Esophagus squamous epithelium (tissue), 4 donors: Measurements from ENCODE around the gene EYS.

ENCODE experiments used
- POLR2A ChIP-seq, 4 donors: fragments of 450-650 bp; IDR thresholded peaks; one replicate each; pipeline ENCODE4 v1.6.1; 2017; ENCODE audit warnings: antibody characterized with exemption in 4 of 4, mild to moderate bottlenecking in 4 of 4, moderate library complexity in 3 of 4
- TF ChIP-seq, protein P1 (sequence below), 6 experiments: fragments of 450-650 bp in 4 of 6; fragments of 200-600 bp in 2 of 6; sonication (generic) in 2 of 6; IDR thresholded peaks; one replicate each; pipeline ENCODE4 v1.5.1; 2016 to 2019; ENCODE audit warnings: antibody characterized with exemption in 6 of 6, mild to moderate bottlenecking in 4 of 6, moderate library complexity in 4 of 6

DNA sequence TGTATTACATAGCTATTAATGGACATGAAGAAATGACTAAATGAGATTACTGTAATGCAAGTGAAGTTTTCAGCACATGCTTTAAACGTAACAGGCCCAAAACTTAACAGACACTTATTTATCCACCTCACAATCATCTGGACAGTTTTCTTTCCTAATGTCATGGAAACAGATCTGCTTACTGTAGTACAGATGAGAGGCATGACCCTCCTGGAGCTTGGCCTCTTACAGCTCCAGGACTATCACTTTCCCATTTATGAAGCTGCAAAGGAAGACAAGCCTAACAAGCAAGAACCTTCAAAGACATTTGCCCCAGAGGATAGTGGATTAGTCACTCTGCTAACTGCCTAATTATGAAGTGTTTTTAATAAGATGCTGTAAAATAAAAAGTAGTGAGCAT is 1652.2 kb downstream of the EYS start:
- TF ChIP-seq POLR2A (IDR thresholded peaks at IDR 0.05): no peak
- TF ChIP-seq, protein P1, sequence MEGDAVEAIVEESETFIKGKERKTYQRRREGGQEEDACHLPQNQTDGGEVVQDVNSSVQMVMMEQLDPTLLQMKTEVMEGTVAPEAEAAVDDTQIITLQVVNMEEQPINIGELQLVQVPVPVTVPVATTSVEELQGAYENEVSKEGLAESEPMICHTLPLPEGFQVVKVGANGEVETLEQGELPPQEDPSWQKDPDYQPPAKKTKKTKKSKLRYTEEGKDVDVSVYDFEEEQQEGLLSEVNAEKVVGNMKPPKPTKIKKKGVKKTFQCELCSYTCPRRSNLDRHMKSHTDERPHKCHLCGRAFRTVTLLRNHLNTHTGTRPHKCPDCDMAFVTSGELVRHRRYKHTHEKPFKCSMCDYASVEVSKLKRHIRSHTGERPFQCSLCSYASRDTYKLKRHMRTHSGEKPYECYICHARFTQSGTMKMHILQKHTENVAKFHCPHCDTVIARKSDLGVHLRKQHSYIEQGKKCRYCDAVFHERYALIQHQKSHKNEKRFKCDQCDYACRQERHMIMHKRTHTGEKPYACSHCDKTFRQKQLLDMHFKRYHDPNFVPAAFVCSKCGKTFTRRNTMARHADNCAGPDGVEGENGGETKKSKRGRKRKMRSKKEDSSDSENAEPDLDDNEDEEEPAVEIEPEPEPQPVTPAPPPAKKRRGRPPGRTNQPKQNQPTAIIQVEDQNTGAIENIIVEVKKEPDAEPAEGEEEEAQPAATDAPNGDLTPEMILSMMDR (IDR thresholded peaks at IDR 0.05): no peak
